ENCODE results near the gene TAF8. TPM values are rescaled to one million over a fixed set of nuclear protein-coding genes. Genes with fewer than 3 reads are reported as not detected.

TAF8 gene
- total RNA-seq, 1 experiment from 2014 or later: 17.9 TPM

- DNase-seq (ENCODE audit: low read depth, low spot score): no peak
- in situ Hi-C loops (cut with HindIII; ENCODE audit: low pct_unique_long_range_greater_than_20kb, low sequenced_read_pairs): no loop called here
These were observed 54.9 kb downstream of the TAF8 start for GRCh38 chr6:42105156-42105648.

GRCh38 chr6:42105709-42106108 lies 55.4 kb downstream of the TAF8 start:
- in situ Hi-C loops (cut with HindIII; ENCODE audit: low pct_unique_long_range_greater_than_20kb, low sequenced_read_pairs): no loop called here
- DNase-seq (ENCODE audit: low read depth, low spot score): no peak

- in situ Hi-C loops (cut with HindIII; ENCODE audit: low pct_unique_long_range_greater_than_20kb, low sequenced_read_pairs): no loop called here
- no peak for DNase-seq (ENCODE audit: low read depth, low spot score)
These were observed 56.0 kb downstream of the TAF8 start for GRCh38 chr6:42106112-42107023.

- in situ Hi-C loops (cut with HindIII; ENCODE audit: low pct_unique_long_range_greater_than_20kb, low sequenced_read_pairs): no loop called here
- no peak for DNase-seq (ENCODE audit: low read depth, low spot score)
These were observed 57.7 kb downstream of the TAF8 start for GRCh38 chr6:42108071-42108470.

- in situ Hi-C loops (cut with HindIII; ENCODE audit: low pct_unique_long_range_greater_than_20kb, low sequenced_read_pairs): no loop called here
- DNase-seq (ENCODE audit: low read depth, low spot score): no peak
These were observed 60.4 kb downstream of the TAF8 start for GRCh38 chr6:42110683-42111082.

- in situ Hi-C loops (cut with HindIII; ENCODE audit: low pct_unique_long_range_greater_than_20kb, low sequenced_read_pairs): no loop called here
These were observed 62.0 kb downstream of the TAF8 start for GRCh38 chr6:42112351-42112750.

GRCh38 chr6:42113936-42114636 lies 63.8 kb downstream of the TAF8 start:
- no peak for DNase-seq (ENCODE audit: low read depth, low spot score)
- in situ Hi-C loops (cut with HindIII; ENCODE audit: low pct_unique_long_range_greater_than_20kb, low sequenced_read_pairs): no loop called here

More at GRCh38 chr6:42112351-42112750, 62.0 kb downstream of the TAF8 start:
- no peak for DNase-seq (ENCODE audit: low read depth, low spot score)

GRCh38 chr6:42117843-42118161 lies 67.5 kb downstream of the TAF8 start:
- no peak for DNase-seq (ENCODE audit: low read depth, low spot score)
- in situ Hi-C loops (cut with HindIII; ENCODE audit: low pct_unique_long_range_greater_than_20kb, low sequenced_read_pairs): no loop called here

GRCh38 chr6:42118162-42119001 lies 68.1 kb downstream of the TAF8 start:
- in situ Hi-C loops (cut with HindIII; ENCODE audit: low pct_unique_long_range_greater_than_20kb, low sequenced_read_pairs): no loop called here
- DNase-seq (ENCODE audit: low read depth, low spot score): peak; percentile 10

- DNase-seq (ENCODE audit: low read depth, low spot score): no peak
- in situ Hi-C loops (cut with HindIII; ENCODE audit: low pct_unique_long_range_greater_than_20kb, low sequenced_read_pairs): no loop called here
These were observed 70.9 kb downstream of the TAF8 start for GRCh38 chr6:42120895-42121865.

GRCh38 chr6:42123379-42124103 lies 73.2 kb downstream of the TAF8 start:
- in situ Hi-C loops (cut with HindIII; ENCODE audit: low pct_unique_long_range_greater_than_20kb, low sequenced_read_pairs): no loop called here
- DNase-seq (ENCODE audit: low read depth, low spot score): no peak

GRCh38 chr6:42124223-42124836 lies 74.0 kb downstream of the TAF8 start:
- no peak for DNase-seq (ENCODE audit: low read depth, low spot score)
- in situ Hi-C loops (cut with HindIII; ENCODE audit: low pct_unique_long_range_greater_than_20kb, low sequenced_read_pairs): no loop called here

- no peak for DNase-seq (ENCODE audit: low read depth, low spot score)
- in situ Hi-C loops (cut with HindIII; ENCODE audit: low pct_unique_long_range_greater_than_20kb, low sequenced_read_pairs): no loop called here
These were observed 74.9 kb downstream of the TAF8 start for GRCh38 chr6:42125231-42125630.

GRCh38 chr6:42125663-42126062 lies 75.3 kb downstream of the TAF8 start:
- in situ Hi-C loops (cut with HindIII; ENCODE audit: low pct_unique_long_range_greater_than_20kb, low sequenced_read_pairs): no loop called here
- DNase-seq (ENCODE audit: low read depth, low spot score): no peak

GRCh38 chr6:42128460-42129359 lies 78.4 kb downstream of the TAF8 start:
- in situ Hi-C loops (cut with HindIII; ENCODE audit: low pct_unique_long_range_greater_than_20kb, low sequenced_read_pairs): no loop called here
- no peak for DNase-seq (ENCODE audit: low read depth, low spot score)
